CD14-positive monocyte (primary cell): ENCODE results near the gene HSD17B10. TPM values are rescaled to one million over a fixed set of nuclear protein-coding genes. Genes with fewer than 3 reads are reported as not detected.

ENCODE experiments used
- DNase-seq, 3 donors: peaks; one replicate each; pipeline ENCODE4 v3.0.0-alpha.2; 2011 to 2022
- H2AFZ ChIP-seq: 2 replicates; pipeline ENCODE4 v1.6.0; 2012; ENCODE audit warnings: mild to moderate bottlenecking, low read depth, low read length, inconsistent platforms; ENCODE audit not compliant: insufficient read depth, poor library complexity, severe bottlenecking
- H3K27ac ChIP-seq, 2 donors: 1 replicate in 1 of 2; 2 replicates in 1 of 2; pipeline ENCODE4 v1.5.1; 2012 to 2013; ENCODE audit warnings: low read length in 2 of 2, control low read depth in 1 of 2, inconsistent platforms in 1 of 2, low read depth in 1 of 2, mild to moderate bottlenecking in 1 of 2
- H3K27me3 ChIP-seq, 2 donors: one replicate each; pipeline versions ENCODE4 v1.6.0 to v1.6.1; 2011 to 2013; ENCODE audit warnings: low read length in 2 of 2; ENCODE audit not compliant: control insufficient read depth in 2 of 2, insufficient read depth in 2 of 2
- H3K36me3 ChIP-seq, 2 donors: replicated peaks in 1 of 2; 1 replicate in 1 of 2; 2 replicates in 1 of 2; pipeline versions ENCODE4 v1.5.1 to v1.6.1; 2012 to 2013; ENCODE audit warnings: low read length in 2 of 2, control low read depth in 1 of 2, inconsistent platforms in 1 of 2, mild to moderate bottlenecking in 1 of 2; ENCODE audit not compliant: insufficient read depth in 2 of 2, control insufficient read depth in 1 of 2
- H3K4me1 ChIP-seq, 2 donors: 1 replicate in 1 of 2; 2 replicates in 1 of 2; pipeline versions ENCODE4 v1.5.1 to v1.6.1; 2012 to 2013; ENCODE audit warnings: low read length in 2 of 2, control low read depth in 1 of 2, inconsistent platforms in 1 of 2, mild to moderate bottlenecking in 1 of 2, moderate library complexity in 1 of 2; ENCODE audit not compliant: insufficient read depth in 2 of 2, control insufficient read depth in 1 of 2
- H3K4me2 ChIP-seq: replicated peaks from 2 replicates; pipeline ENCODE3; 2012; ENCODE audit warnings: low read length, moderate library complexity, mild to moderate bottlenecking; ENCODE audit not compliant: poor library complexity, severe bottlenecking; ENCODE audit errors: extremely low read depth
- H3K4me3 ChIP-seq, 3 experiments: fragments of 200-600 bp in 1 of 3; sonication (generic) in 1 of 3; replicated peaks in 1 of 3; 1 replicate in 2 of 3; 2 replicates in 1 of 3; pipeline ENCODE4 v1.5.1; 2011 to 2013; ENCODE audit warnings: low read length in 3 of 3, mild to moderate bottlenecking in 3 of 3, control low read depth in 2 of 3, low read depth in 2 of 3, inconsistent platforms in 1 of 3, moderate library complexity in 1 of 3
- H3K79me2 ChIP-seq: 2 replicates; pipeline ENCODE4 v1.6.0; 2012; ENCODE audit warnings: mild to moderate bottlenecking, control low read depth, inconsistent platforms, low read length, moderate library complexity; ENCODE audit not compliant: insufficient read depth
- H3K9ac ChIP-seq: 2 replicates; pipeline ENCODE4 v1.6.0; 2017; ENCODE audit warnings: low read length, mild to moderate bottlenecking; ENCODE audit not compliant: insufficient read depth, poor library complexity, severe bottlenecking
- H3K9me3 ChIP-seq, 2 donors: replicated peaks in 1 of 2; 1 replicate in 1 of 2; 2 replicates in 1 of 2; pipeline versions ENCODE4 v1.5.1 to v1.6.1; 2012 to 2013; ENCODE audit warnings: low read length in 2 of 2, control low read depth in 1 of 2; ENCODE audit not compliant: control insufficient read depth in 1 of 2, insufficient read depth in 1 of 2
- H4K20me1 ChIP-seq: 2 replicates; pipeline ENCODE4 v1.6.0; 2012; ENCODE audit warnings: mild to moderate bottlenecking, low read length, control low read depth, moderate library complexity; ENCODE audit not compliant: insufficient read depth
- H3K27ac Mint-ChIP-seq, 7 donors: one replicate each; pipeline ENCODE4 v1.8.0; 2020; ENCODE audit warnings: mild to moderate bottlenecking in 7 of 7, mixed read lengths in 7 of 7, moderate library complexity in 6 of 7, inconsistent platforms in 2 of 7
- H3K27me3 Mint-ChIP-seq, 3 donors: one replicate each; pipeline ENCODE4 v1.8.0; 2021 to 2022; ENCODE audit warnings: low read depth in 3 of 3, mild to moderate bottlenecking in 3 of 3, mixed read lengths in 3 of 3, moderate library complexity in 3 of 3, inconsistent platforms in 1 of 3
- H3K36me3 Mint-ChIP-seq, 2 donors: one replicate each; pipeline ENCODE4 v1.8.0; 2020; ENCODE audit warnings: mixed read lengths in 2 of 2, inconsistent platforms in 1 of 2, mild to moderate bottlenecking in 1 of 2
- H3K4me1 Mint-ChIP-seq: one replicate; pipeline ENCODE4 v1.8.0; 2020; ENCODE audit warnings: mild to moderate bottlenecking, mixed read lengths
- H3K4me3 Mint-ChIP-seq, 2 donors: one replicate each; pipeline ENCODE4 v1.8.0; 2020; ENCODE audit warnings: mild to moderate bottlenecking in 2 of 2, mixed read lengths in 2 of 2, moderate library complexity in 1 of 2
- H3K9me3 Mint-ChIP-seq, 7 donors: one replicate each; pipeline ENCODE4 v1.8.0; 2020 to 2022; ENCODE audit warnings: mixed read lengths in 7 of 7, mild to moderate bottlenecking in 6 of 7, moderate library complexity in 6 of 7, inconsistent platforms in 2 of 7
- WGBS: methylation state at CpG from one replicate; pipeline ENCODE4 v1.1.5; 2013; ENCODE audit warnings: missing lambda C conversion rate; ENCODE audit not compliant: insufficient coverage; 5-methylcytosine and 5-hydroxymethylcytosine counted together
- intact Hi-C, 2 donors: fragments of 100-400 bp; cut with micrococcal nuclease; formaldehyde crosslinking; loops; one replicate each; pipeline versions ENCODE4 v1.15.0 to v1.15.1; 2023
- polyA plus RNA-seq, 3 donors: library from polyadenylated mRNA; depleted of rRNA in 1 of 3; unstranded in 2 of 3; stranded (reverse) in 1 of 3; fragments of 300-500 nt in 2 of 3; fragments of >200 nt in 1 of 3; fragmentation: Illumina TruSeq in 2 of 3; gene quantifications; 1 replicate in 2 of 3; 2 replicates in 1 of 3; pipeline ENCODE4 v1.2.3, GENCODE V29; 2012 to 2021
- TF ChIP-seq, protein P1 (sequence below): fragments of 200-600 bp; IDR thresholded peaks from one replicate; pipeline ENCODE4 v1.8.0; 2022; ENCODE audit warnings: antibody characterized with exemption, mild to moderate bottlenecking

The HSD17B10 gene
- polyA plus RNA-seq, 3 donors: 93.2 to 163 (median 136) TPM

DNA sequence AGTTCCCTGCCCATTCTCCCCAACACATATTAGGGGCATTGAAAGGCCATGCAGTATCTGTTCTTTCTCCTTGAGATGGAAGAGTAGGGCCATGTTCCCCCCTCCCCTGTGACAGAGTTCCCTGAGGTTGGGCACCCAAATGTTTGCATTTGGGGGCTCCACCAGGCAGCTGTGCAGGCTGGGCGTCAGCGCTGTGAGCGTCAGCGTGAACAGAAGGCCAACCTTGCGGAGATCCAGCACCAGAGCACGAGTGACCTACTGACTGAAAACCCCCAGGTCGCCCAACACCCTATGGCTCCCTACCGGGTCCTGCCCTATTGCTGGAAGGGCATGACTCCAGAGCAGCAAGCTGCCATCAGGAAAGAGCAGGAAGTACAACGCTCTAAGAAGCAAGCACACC is 3.9 kb downstream of the HSD17B10 start:
- no peak overlapping the region for H3K27ac Mint-ChIP-seq

DNA sequence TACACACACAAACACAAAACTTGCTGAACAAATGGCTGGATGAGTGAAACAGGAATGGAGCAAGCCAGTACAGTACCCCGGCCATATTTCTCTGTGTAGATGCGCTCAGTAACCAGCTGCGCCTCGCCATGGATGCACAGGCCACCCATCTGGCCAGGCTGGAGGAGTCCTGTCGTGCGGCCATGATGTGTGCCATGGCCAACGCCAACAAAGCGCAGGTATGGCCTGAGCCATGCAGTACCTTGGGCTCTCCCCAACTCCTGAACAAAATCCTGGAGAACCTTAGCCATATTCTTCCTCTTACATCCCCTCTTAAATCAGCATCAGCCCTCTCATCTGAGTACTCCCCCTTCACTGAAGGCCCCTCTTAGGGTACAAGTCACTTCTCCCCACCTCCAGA is 4.4 kb downstream of the HSD17B10 start:
- H3K4me1 Mint-ChIP-seq: peaks cover 11% of the 10 kb centered on the region
- Histone ChIP-seq H2AFZ (no peak overlapping the region), H3K4me3 (no peak overlapping the region), H3K4me2 (no peak overlapping the region), H3K36me3 (peaks cover 25 to 42% of the 10 kb centered on the region in 2 donors), H3K4me1 (peaks cover 12 to 16% of the 10 kb centered on the region in 2 donors), H3K27ac (no peak overlapping the region), H3K79me2 (peaks cover 9% of the 10 kb centered on the region), H3K9me3 (no peaks in the 10 kb centered on the region), H3K27me3 (no peaks in the 10 kb centered on the region), H3K9ac (no peak overlapping the region), H4K20me1 (no peaks in the 10 kb centered on the region)
- 100% methylated on average over 6 of the region's 8 CpGs for WGBS
- DNase-seq: no peak
- TF ChIP-seq, protein P1, sequence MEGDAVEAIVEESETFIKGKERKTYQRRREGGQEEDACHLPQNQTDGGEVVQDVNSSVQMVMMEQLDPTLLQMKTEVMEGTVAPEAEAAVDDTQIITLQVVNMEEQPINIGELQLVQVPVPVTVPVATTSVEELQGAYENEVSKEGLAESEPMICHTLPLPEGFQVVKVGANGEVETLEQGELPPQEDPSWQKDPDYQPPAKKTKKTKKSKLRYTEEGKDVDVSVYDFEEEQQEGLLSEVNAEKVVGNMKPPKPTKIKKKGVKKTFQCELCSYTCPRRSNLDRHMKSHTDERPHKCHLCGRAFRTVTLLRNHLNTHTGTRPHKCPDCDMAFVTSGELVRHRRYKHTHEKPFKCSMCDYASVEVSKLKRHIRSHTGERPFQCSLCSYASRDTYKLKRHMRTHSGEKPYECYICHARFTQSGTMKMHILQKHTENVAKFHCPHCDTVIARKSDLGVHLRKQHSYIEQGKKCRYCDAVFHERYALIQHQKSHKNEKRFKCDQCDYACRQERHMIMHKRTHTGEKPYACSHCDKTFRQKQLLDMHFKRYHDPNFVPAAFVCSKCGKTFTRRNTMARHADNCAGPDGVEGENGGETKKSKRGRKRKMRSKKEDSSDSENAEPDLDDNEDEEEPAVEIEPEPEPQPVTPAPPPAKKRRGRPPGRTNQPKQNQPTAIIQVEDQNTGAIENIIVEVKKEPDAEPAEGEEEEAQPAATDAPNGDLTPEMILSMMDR: no peak
- no peak overlapping the region for H3K27ac Mint-ChIP-seq
- H3K4me3 Mint-ChIP-seq: no peak overlapping the region
- peaks cover 0 to 43% (median 0%) of the 10 kb centered on the region in 3 donors for H3K27me3 Mint-ChIP-seq
- peaks cover 0 to 7% (median 0%) of the 10 kb centered on the region in 7 donors for H3K9me3 Mint-ChIP-seq
- peaks cover 28 to 34% of the 10 kb centered on the region in 2 donors for H3K36me3 Mint-ChIP-seq
- intact Hi-C loops: no loop called here

More for the DNA sequence above, 3.9 kb downstream of the HSD17B10 start:
- Mint-ChIP-seq H3K4me3 (no peak overlapping the region), H3K4me1 (peaks cover 15% of the 10 kb centered on the region), H3K36me3 (peaks cover 28 to 34% of the 10 kb centered on the region in 2 donors), H3K27me3 (peaks cover 0 to 48% (median 0%) of the 10 kb centered on the region in 3 donors), H3K9me3 (peaks cover 0 to 5% (median 0%) of the 10 kb centered on the region in 7 donors)
- Histone ChIP-seq H3K36me3 (peaks cover 25 to 42% of the 10 kb centered on the region in 2 donors), H3K9me3 (no peaks in the 10 kb centered on the region), H3K4me2 (no peak overlapping the region), H3K79me2 (peaks cover 9% of the 10 kb centered on the region), H3K27ac (no peak overlapping the region), H2AFZ (no peak overlapping the region), H4K20me1 (no peaks in the 10 kb centered on the region), H3K4me3 (no peak overlapping the region), H3K27me3 (no peaks in the 10 kb centered on the region), H3K4me1 (peaks cover 16 to 20% of the 10 kb centered on the region in 2 donors), H3K9ac (no peak overlapping the region)
- intact Hi-C loops: no loop called here
- DNase-seq: no peak
- 100% methylated on average over 5 of the region's 9 CpGs for WGBS
- TF ChIP-seq, protein P1: no peak
